ENCODE measurements around the gene IFI35.
"Not testable (repeated sequence)": the region's sequence is repeated elsewhere in the genome, so short reads cannot be mapped to it uniquely, and the experiment has no call there.

The IFI35 gene

GRCh38 chr17:43027091-43028032 lies 20.8 kb downstream of the IFI35 start:
- no peak for DNase-seq
- no peaks in the 10 kb centered on the region for H3K9me3 Mint-ChIP-seq
- H3K4me3 Mint-ChIP-seq: no peak overlapping the region
- no peak for ATAC-seq
- H3K4me1 Mint-ChIP-seq: peaks cover 19% of the 10 kb centered on the region
- peaks cover 13% of the 10 kb centered on the region for H3K27me3 Mint-ChIP-seq
- H3K27ac Mint-ChIP-seq: no peak overlapping the region

DNA sequence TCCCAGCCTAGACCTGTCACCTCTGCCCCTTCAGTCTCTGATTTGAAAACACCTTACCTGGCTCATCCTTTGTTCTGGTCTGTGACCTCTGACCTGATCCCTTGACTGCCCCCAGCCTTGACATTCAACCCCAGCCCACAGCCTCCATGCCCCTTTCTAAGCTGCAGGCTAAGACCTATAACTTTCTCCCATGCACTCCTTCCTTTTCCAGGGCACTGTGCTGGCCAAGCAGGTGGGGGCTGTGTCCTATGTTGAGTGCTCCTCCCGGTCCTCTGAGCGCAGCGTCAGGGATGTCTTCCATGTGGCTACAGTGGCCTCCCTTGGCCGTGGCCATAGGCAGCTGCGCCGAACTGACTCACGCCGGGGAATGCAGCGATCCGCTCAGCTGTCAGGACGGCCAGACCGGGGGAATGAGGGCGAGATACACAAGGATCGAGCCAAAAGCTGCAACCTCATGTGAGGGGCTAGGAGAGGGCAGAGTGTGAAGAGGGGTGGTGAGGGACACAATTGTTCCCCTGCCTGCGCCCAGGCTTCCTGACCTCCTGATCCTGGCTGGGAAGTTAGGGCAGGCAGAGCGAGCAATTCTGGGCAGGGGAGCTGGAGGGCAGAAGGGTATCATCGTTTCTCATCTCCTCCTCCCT lies 21.8 kb downstream of the IFI35 start:
- no peak for ATAC-seq
- peaks cover 13% of the 10 kb centered on the region for H3K27me3 Mint-ChIP-seq
- no peaks in the 10 kb centered on the region for H3K9me3 Mint-ChIP-seq
- no peak for DNase-seq
- peak overlapping the region in 1 of 2 donors; percentile 85 for H3K27ac Mint-ChIP-seq
- no peak overlapping the region for H3K4me3 Mint-ChIP-seq
- H3K4me1 Mint-ChIP-seq: peaks cover 16% of the 10 kb centered on the region

- no peak overlapping the region for H3K4me3 Mint-ChIP-seq
- H3K27ac Mint-ChIP-seq: no peak overlapping the region
- no peaks in the 10 kb centered on the region for H3K9me3 Mint-ChIP-seq
- DNase-seq (no peak), ATAC-seq (no peak)
- peaks cover 3% of the 10 kb centered on the region for H3K4me1 Mint-ChIP-seq
- peaks cover 4% of the 10 kb centered on the region for H3K27me3 Mint-ChIP-seq
These were observed 23.7 kb downstream of the IFI35 start for GRCh38 chr17:43030137-43030767.

DNA sequence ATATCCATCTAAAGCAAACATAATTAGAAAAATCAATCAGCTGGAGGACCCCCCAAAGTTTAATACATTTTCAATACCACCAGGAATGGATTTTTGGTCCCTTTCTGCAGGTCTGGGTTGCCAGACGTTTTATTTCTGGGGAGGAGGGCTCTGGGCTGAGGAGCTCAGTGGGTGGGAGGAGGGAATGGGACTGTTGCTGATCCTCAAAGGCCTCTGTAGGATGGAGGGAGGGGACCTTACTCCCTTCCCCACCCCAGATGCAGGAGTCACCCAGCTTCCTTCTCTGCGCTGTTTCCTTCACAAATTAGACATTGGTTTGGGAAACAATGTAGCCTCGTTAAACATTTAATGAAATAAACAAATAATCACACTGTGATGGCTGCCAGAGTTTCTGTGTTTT lies 25.1 kb downstream of the IFI35 start:
- H3K27ac Mint-ChIP-seq: no peak overlapping the region
- H3K4me1 Mint-ChIP-seq: no peaks in the 10 kb centered on the region
- H3K4me3 Mint-ChIP-seq: no peak overlapping the region
- no peak for ATAC-seq
- no peaks in the 10 kb centered on the region for H3K27me3 Mint-ChIP-seq
- H3K9me3 Mint-ChIP-seq: no peaks in the 10 kb centered on the region
- no peak for DNase-seq

- Mint-ChIP-seq H3K27me3 (no peaks in the 10 kb centered on the region), H3K4me1 (no peaks in the 10 kb centered on the region), H3K27ac (no peak overlapping the region), H3K4me3 (no peak overlapping the region), H3K9me3 (no peaks in the 10 kb centered on the region)
- ATAC-seq (no peak), DNase-seq (no peak)
These were observed 27.6 kb downstream of the IFI35 start for GRCh38 chr17:43033948-43034881.

- no peaks in the 10 kb centered on the region for H3K4me1 Mint-ChIP-seq
- H3K27me3 Mint-ChIP-seq: no peaks in the 10 kb centered on the region
- ATAC-seq (no peak), DNase-seq (no peak)
- no peak overlapping the region for H3K4me3 Mint-ChIP-seq
- peak overlapping the region in 1 of 2 donors; percentile 28 for H3K27ac Mint-ChIP-seq
- no peaks in the 10 kb centered on the region for H3K9me3 Mint-ChIP-seq
These were observed 28.3 kb downstream of the IFI35 start for GRCh38 chr17:43034894-43035293.

DNA sequence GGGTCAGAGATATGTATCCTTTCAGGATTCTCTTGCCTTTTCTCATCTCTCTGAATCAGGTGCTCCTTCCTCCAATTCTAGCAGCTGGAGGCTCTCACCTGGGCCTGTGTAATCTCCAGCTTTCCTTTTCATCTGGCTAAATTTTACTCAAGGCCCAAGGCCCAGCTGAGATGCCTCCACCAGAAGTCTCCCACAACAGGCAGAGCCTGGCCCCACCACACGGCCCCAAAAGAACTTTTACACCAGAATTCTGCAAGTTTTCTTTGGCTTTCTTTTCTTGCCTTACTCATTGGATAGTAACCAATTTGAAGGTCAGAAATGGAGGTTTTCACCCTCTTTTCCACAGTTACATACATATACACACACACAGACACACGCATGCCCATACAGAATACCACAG lies 33.1 kb downstream of the IFI35 start:
- Mint-ChIP-seq H3K4me1 (no peaks in the 10 kb centered on the region), H3K4me3 (no peak overlapping the region), H3K27me3 (no peaks in the 10 kb centered on the region), H3K9me3 (no peaks in the 10 kb centered on the region), H3K27ac (no peak overlapping the region)
- ATAC-seq (no peak), DNase-seq (no peak)

DNA sequence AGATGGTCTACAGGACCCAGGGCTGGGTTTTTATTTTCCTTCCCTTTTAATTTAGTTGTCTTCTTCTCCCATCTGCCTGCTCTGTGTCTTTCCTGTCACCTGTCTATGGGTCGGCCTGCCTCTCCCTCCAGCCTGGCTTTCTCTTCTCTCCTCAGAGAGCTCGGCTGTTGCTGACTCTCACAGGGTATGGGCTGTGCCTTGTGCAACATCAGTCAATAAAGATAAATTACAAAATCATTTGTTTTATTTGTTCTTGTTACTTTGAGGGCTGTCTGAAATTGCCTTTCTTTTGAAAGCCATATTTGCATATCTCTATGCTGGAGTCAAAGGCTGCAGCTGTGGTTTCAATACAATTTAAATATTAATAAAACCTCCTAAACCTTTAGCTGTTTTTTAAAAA lies 34.1 kb downstream of the IFI35 start:
- no peak overlapping the region for H3K4me3 Mint-ChIP-seq
- H3K27me3 Mint-ChIP-seq: no peaks in the 10 kb centered on the region
- H3K9me3 Mint-ChIP-seq: no peaks in the 10 kb centered on the region
- peak overlapping the region in 1 of 2 donors; percentile 13 for H3K27ac Mint-ChIP-seq
- DNase-seq: no peak
- no peaks in the 10 kb centered on the region for H3K4me1 Mint-ChIP-seq
- no peak for ATAC-seq

- H3K4me3 Mint-ChIP-seq: no peak overlapping the region
- H3K27ac Mint-ChIP-seq: no peak overlapping the region
- no peak for DNase-seq
- ATAC-seq: no peak
- no peaks in the 10 kb centered on the region for H3K27me3 Mint-ChIP-seq
- no peaks in the 10 kb centered on the region for H3K9me3 Mint-ChIP-seq
- no peaks in the 10 kb centered on the region for H3K4me1 Mint-ChIP-seq
These were observed 35.5 kb downstream of the IFI35 start for GRCh38 chr17:43042025-43042628.

- Mint-ChIP-seq H3K4me3 (no peak overlapping the region), H3K27ac (peak overlapping the region in 1 of 2 donors; percentile 71), H3K9me3 (no peaks in the 10 kb centered on the region), H3K4me1 (no peaks in the 10 kb centered on the region), H3K27me3 (no peaks in the 10 kb centered on the region)
- no peak for DNase-seq
- ATAC-seq: no peak
These were observed 36.7 kb downstream of the IFI35 start for GRCh38 chr17:43043307-43043706.

GRCh38 chr17:43044024-43044423 lies 37.4 kb downstream of the IFI35 start:
- Mint-ChIP-seq H3K9me3 (no peaks in the 10 kb centered on the region), H3K27ac (no peak overlapping the region), H3K4me1 (no peaks in the 10 kb centered on the region), H3K27me3 (no peaks in the 10 kb centered on the region), H3K4me3 (no peak overlapping the region)
- ATAC-seq: no peak
- no peak for DNase-seq

DNA sequence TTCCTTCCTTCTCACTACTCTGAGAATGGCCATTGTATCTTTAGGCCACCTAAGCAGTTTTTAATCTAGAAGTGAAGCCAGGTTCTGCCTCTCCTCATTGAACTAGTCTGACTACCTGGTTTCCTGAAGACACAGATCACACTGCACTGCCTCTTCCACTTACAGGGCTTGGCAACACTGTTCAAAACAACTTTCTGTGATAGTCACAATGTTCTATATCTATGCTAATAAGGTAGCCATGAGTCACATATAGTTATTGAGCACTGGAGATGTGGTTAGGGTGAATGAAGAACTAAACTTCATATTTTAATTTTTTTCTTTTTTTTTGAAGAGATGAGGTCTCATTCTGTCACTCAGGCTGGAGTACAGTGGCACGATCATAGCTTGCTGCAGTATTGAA lies 45.4 kb downstream of the IFI35 start:
- no peaks in the 10 kb centered on the region for H3K27me3 Mint-ChIP-seq
- ATAC-seq: no peak

DNA sequence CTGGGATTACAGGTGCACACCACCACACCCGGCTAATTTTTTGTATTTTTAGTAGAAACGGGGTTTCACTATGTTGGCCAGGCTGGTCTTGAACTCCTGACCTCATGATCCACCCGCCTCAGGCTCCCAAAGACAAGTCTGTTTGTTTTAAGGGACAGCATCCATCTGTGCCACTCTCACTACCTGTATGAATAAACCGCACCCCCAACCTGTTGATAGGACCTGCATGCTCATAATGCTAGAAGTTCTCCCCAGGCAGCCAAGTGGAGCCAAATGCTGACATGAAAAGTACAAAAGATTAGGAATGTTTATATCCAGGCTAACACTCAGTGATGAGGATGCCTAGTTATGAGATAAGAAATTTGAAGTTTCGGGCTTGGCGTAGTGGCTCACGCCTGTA lies 46.4 kb downstream of the IFI35 start:
- DNase-seq, H3K4me3 Mint-ChIP-seq, H3K4me1 Mint-ChIP-seq, H3K27me3 Mint-ChIP-seq, ATAC-seq, H3K9me3 Mint-ChIP-seq: not testable (repeated sequence)
- peak overlapping the region in 1 of 2 donors; percentile 52 for H3K27ac Mint-ChIP-seq

More for the DNA sequence above, 45.4 kb downstream of the IFI35 start:
- no peak overlapping the region for H3K4me3 Mint-ChIP-seq
- H3K27ac Mint-ChIP-seq: no peak overlapping the region
- DNase-seq: no peak
- no peaks in the 10 kb centered on the region for H3K9me3 Mint-ChIP-seq
- no peaks in the 10 kb centered on the region for H3K4me1 Mint-ChIP-seq

DNA sequence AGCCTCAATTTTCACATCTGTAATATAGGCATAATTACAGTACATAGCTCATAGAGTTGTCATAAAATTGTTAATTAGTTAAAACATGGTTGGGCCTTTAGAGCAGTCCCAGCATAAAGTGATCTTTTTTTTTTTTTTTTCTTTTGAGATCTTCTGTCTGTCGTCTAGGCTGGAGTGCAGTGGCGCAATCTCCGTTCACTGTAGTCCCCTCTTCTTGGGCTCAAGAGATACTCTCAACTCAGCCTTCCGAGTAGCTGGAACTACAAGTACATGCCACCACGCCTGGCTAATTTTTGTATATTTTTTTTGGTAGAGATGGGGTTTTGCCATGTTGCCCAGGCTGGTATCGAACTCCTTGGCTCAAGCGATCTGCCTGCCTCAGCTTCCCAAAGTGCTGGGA lies 49.5 kb downstream of the IFI35 start:
- Mint-ChIP-seq H3K27ac (no peak overlapping the region), H3K27me3 (no peaks in the 10 kb centered on the region), H3K4me3 (no peak overlapping the region), H3K4me1 (no peaks in the 10 kb centered on the region), H3K9me3 (no peaks in the 10 kb centered on the region)
- DNase-seq: no peak
- no peak for ATAC-seq

Data from stimulated activated naive CD8-positive, alpha-beta T cell treated with anti-CD3 and anti-CD28 coated beads, Interleukin-15, amount 100 ng/mL, for 72 hours (primary cell).